Measurements from ENCODE around the gene TPCN1.

The TPCN1 gene

GRCh38 chr12:113297621-113298471 is 76.6 kb downstream of the TPCN1 start:
- no peak for DNase-seq (ENCODE audit: low spot score)
- in situ Hi-C loops (cut with MboI; ENCODE audit: low pct_unique_long_range_greater_than_20kb, low sequenced_read_pairs, unreplicated experiment): no loop called here
- no peak for TF ChIP-seq CTCF (IDR thresholded peaks at IDR 0.05; ENCODE audit: extremely low read depth, insufficient read depth, missing control alignments)

GRCh38 chr12:113298472-113298817 is 77.2 kb downstream of the TPCN1 start:
- TF ChIP-seq CTCF (IDR thresholded peaks at IDR 0.05; ENCODE audit: extremely low read depth, insufficient read depth, missing control alignments): no peak
- in situ Hi-C loops (cut with MboI; ENCODE audit: low pct_unique_long_range_greater_than_20kb, low sequenced_read_pairs, unreplicated experiment): no loop called here

GRCh38 chr12:113298861-113299545 is 77.7 kb downstream of the TPCN1 start:
- no peak for TF ChIP-seq CTCF (IDR thresholded peaks at IDR 0.05; ENCODE audit: extremely low read depth, insufficient read depth, missing control alignments)
- no peak for DNase-seq (ENCODE audit: low spot score)
- in situ Hi-C loops (cut with MboI; ENCODE audit: low pct_unique_long_range_greater_than_20kb, low sequenced_read_pairs, unreplicated experiment): no loop called here

More at GRCh38 chr12:113298472-113298817, 77.2 kb downstream of the TPCN1 start:
- no peak for DNase-seq (ENCODE audit: low spot score)

- no peak for TF ChIP-seq CTCF (IDR thresholded peaks at IDR 0.05; ENCODE audit: extremely low read depth, insufficient read depth, missing control alignments)
- in situ Hi-C loops (cut with MboI; ENCODE audit: low pct_unique_long_range_greater_than_20kb, low sequenced_read_pairs, unreplicated experiment): loop anchor here (25.0 kb wide), 1 partner anchor 613 kb away; no protein-coding TSS in a partner anchor
- no peak for DNase-seq (ENCODE audit: low spot score)
Observed at GRCh38 chr12:113299619-113300237, 78.5 kb downstream of the TPCN1 start.

- TF ChIP-seq CTCF (IDR thresholded peaks at IDR 0.05; ENCODE audit: extremely low read depth, insufficient read depth, missing control alignments): no peak
- in situ Hi-C loops (cut with MboI; ENCODE audit: low pct_unique_long_range_greater_than_20kb, low sequenced_read_pairs, unreplicated experiment): loop anchor here (25.0 kb wide), 1 partner anchor 610 kb away; no protein-coding TSS in a partner anchor
- DNase-seq (ENCODE audit: low spot score): no peak
Observed at GRCh38 chr12:113301811-113302210, 80.5 kb downstream of the TPCN1 start.

GRCh38 chr12:113302466-113302865 is 81.2 kb downstream of the TPCN1 start:
- no peak for DNase-seq (ENCODE audit: low spot score)
- no peak for TF ChIP-seq CTCF (IDR thresholded peaks at IDR 0.05; ENCODE audit: extremely low read depth, insufficient read depth, missing control alignments)
- in situ Hi-C loops (cut with MboI; ENCODE audit: low pct_unique_long_range_greater_than_20kb, low sequenced_read_pairs, unreplicated experiment): loop anchor here (25.0 kb wide), 1 partner anchor 610 kb away; no protein-coding TSS in a partner anchor
